SK-N-SH treated with all-trans-retinoic acid at 6 μM for 48 hours (cell line): ENCODE data around the gene SLC6A18.

Experiments
- CREB5 ChIP-seq: fragments of 250-450 bp; sonication (Bioruptor Pico); IDR thresholded peaks from 2 replicates; pipeline ENCODE4 v1.5.1; 2020; ENCODE audit warnings: low read depth, mild to moderate bottlenecking, moderate library complexity
- TCF4 ChIP-seq: fragments of 250-450 bp; sonication (Bioruptor Pico); IDR thresholded peaks from 2 replicates; pipeline ENCODE4 v1.8.0; 2021; ENCODE audit warnings: mild to moderate bottlenecking, moderate library complexity, borderline replicate concordance

- no peak for TF ChIP-seq CREB5 (CRISPR knock-in tag)
- TF ChIP-seq TCF4 (CRISPR knock-in tag) = no peak
These were observed 24.4 kb downstream of the SLC6A18 start for GRCh38 chr5:1249366-1250280.
